Measurements from ENCODE around the gene HOXD9. TPM values are rescaled to one million over a fixed set of nuclear protein-coding genes. Genes with fewer than 3 reads are reported as not detected.

Gene HOXD9
- total RNA-seq, 1 experiment from 2014 or later: not detected

DNA sequence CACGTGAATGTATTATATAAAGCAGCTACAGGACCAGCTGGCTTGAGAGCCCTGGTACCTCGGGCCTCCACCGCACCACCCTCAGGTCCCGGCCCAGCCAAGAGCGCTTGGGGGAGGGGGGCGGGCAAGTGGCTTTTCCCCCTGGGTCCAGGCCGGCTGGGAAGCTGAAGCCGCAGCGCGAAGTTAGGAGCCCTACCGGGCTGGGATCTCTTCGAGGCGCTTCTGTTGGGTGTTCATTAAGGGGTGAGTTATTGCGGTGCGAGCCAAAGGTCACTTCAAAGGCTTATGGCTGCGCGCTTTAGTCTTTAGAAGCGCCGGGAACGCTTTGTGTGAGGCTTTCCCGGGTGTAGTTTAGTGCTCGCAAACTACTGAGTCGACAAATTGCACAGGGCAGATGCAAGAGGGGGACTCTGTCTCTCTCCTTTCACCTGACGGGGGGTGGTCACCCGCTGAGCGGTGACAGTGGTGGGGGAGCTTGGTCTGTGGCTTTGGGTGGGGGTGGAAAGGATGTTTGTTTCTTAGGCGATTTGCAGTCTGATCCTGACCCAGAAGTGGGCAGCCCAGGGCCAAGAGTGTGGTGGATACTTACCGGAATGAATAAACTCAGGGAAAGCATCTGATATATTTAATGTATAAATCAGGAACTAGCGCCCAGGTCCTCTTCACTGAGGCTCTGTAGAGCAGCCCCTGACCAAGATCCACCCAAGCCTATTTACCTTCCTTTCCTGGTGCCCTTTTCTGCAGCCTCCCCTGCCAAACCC, 40.6 kb downstream of the HOXD9 start:
- Histone ChIP-seq H3F3A (ENCODE audit: insufficient read depth, low read depth) (no peaks in the 10 kb centered on the region), H3K27me3 (ENCODE audit: insufficient read depth, low read depth) (peaks cover 87% of the 10 kb centered on the region), H2AFZ (no peak overlapping the region), H3K9me3 (ENCODE audit: insufficient read depth, low read depth) (no peaks in the 10 kb centered on the region), H3K4me1 (replicated peaks; ENCODE audit: insufficient read depth) (no peaks in the 10 kb centered on the region), H3K27ac (no peak overlapping the region), H4K20me1 (ENCODE audit: insufficient read depth) (no peaks in the 10 kb centered on the region), H3K4me3 (no peak overlapping the region), H3K4me2 (no peak overlapping the region), H3K9me2 (ENCODE audit: insufficient read depth) (no peaks in the 10 kb centered on the region), H3K79me2 (ENCODE audit: low read depth) (no peaks in the 10 kb centered on the region), H3K36me3 (ENCODE audit: low read depth) (no peaks in the 10 kb centered on the region)
- ChIA-PET CTCF (interaction anchor here (0.7 kb wide), 1 partner anchor 65 kb away, joined by 3 read pairs; no protein-coding TSS in a partner anchor), POLR2A (ENCODE audit: unreplicated experiment) (no interaction called here)
- intact Hi-C loops (cut with micrococcal nuclease; ENCODE audit: unreplicated experiment): no loop called here
- no peak for DNase-seq
- TF ChIP-seq, protein P1, sequence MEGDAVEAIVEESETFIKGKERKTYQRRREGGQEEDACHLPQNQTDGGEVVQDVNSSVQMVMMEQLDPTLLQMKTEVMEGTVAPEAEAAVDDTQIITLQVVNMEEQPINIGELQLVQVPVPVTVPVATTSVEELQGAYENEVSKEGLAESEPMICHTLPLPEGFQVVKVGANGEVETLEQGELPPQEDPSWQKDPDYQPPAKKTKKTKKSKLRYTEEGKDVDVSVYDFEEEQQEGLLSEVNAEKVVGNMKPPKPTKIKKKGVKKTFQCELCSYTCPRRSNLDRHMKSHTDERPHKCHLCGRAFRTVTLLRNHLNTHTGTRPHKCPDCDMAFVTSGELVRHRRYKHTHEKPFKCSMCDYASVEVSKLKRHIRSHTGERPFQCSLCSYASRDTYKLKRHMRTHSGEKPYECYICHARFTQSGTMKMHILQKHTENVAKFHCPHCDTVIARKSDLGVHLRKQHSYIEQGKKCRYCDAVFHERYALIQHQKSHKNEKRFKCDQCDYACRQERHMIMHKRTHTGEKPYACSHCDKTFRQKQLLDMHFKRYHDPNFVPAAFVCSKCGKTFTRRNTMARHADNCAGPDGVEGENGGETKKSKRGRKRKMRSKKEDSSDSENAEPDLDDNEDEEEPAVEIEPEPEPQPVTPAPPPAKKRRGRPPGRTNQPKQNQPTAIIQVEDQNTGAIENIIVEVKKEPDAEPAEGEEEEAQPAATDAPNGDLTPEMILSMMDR (conservative IDR thresholded peaks at IDR 0.05): no peak
- no peak for TF ChIP-seq EZH2 (IDR thresholded peaks at IDR 0.05; ENCODE audit: low read depth)
- no TSS peak for BruUV-seq (replicated peaks)

DNA sequence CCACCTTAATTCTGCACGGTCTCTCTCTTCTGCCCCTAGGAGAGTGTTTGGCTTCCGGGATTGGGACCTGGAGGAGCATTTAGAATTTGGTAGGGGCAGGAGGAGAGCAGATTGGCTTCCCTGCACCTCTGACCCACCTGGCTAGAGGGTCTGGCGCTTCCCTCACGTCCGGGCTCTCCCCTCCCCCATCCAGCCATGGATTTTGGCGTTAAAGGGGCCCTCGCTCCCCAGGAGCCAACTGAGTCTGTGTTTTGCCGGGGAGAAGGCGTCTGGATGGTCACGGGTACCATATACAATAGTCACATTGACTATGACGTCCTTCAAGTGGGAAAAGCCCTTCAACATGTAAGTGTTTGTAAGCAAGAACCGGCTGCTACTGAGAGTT, 41.1 kb downstream of the HOXD9 start:
- H3F3A ChIP-seq (ENCODE audit: insufficient read depth, low read depth): no peaks in the 10 kb centered on the region
- no peak overlapping the region for H2AFZ ChIP-seq
- ChIA-PET CTCF (no interaction called here), POLR2A (ENCODE audit: unreplicated experiment) (no interaction called here)
- H3K27me3 ChIP-seq (ENCODE audit: insufficient read depth, low read depth): peaks cover 82% of the 10 kb centered on the region
- H4K20me1 ChIP-seq (ENCODE audit: insufficient read depth): no peaks in the 10 kb centered on the region
- H3K9me3 ChIP-seq (ENCODE audit: insufficient read depth, low read depth): no peaks in the 10 kb centered on the region
- BruUV-seq (replicated peaks): no TSS peak
- no peak for DNase-seq
- intact Hi-C loops (cut with micrococcal nuclease; ENCODE audit: unreplicated experiment): no loop called here
- no peaks in the 10 kb centered on the region for H3K36me3 ChIP-seq (ENCODE audit: low read depth)
- no peak overlapping the region for H3K4me3 ChIP-seq
- no peak overlapping the region for H3K4me2 ChIP-seq
- no peaks in the 10 kb centered on the region for H3K79me2 ChIP-seq (ENCODE audit: low read depth)
- H3K4me1 ChIP-seq (replicated peaks; ENCODE audit: insufficient read depth): no peaks in the 10 kb centered on the region
- TF ChIP-seq, protein P1 (conservative IDR thresholded peaks at IDR 0.05): no peak
- no peak for TF ChIP-seq EZH2 (IDR thresholded peaks at IDR 0.05; ENCODE audit: low read depth)
- H3K9me2 ChIP-seq (ENCODE audit: insufficient read depth): no peaks in the 10 kb centered on the region
- H3K27ac ChIP-seq: no peak overlapping the region

DNA sequence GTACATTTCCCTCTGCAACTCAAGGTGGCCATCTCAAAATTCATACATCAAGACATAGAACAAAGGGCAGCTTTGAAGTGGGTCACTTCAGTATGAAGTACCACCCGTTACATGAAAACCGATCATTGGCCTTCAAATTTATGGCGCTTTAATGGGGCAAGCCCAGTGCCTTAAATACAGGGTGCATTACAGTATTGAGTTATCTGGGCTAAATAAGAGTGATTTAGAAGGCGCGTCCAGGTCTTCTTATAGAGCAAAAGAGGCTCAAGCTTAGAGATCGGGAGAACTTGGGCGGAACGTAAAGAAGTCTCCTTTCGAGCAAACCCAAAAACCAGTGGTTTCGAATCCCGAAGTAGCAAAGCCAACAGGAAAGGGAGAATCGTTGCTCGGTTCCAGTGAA, 41.7 kb downstream of the HOXD9 start:
- H3K4me2 ChIP-seq: no peak overlapping the region
- no peak overlapping the region for H3K4me3 ChIP-seq
- ChIA-PET CTCF (no interaction called here), POLR2A (ENCODE audit: unreplicated experiment) (no interaction called here)
- H3K27me3 ChIP-seq (ENCODE audit: insufficient read depth, low read depth): peaks cover 82% of the 10 kb centered on the region
- no peaks in the 10 kb centered on the region for H3K9me3 ChIP-seq (ENCODE audit: insufficient read depth, low read depth)
- H3K36me3 ChIP-seq (ENCODE audit: low read depth): no peaks in the 10 kb centered on the region
- no TSS peak for BruUV-seq (replicated peaks)
- no peaks in the 10 kb centered on the region for H4K20me1 ChIP-seq (ENCODE audit: insufficient read depth)
- no peaks in the 10 kb centered on the region for H3K4me1 ChIP-seq (replicated peaks; ENCODE audit: insufficient read depth)
- no peak overlapping the region for H3K27ac ChIP-seq
- no peaks in the 10 kb centered on the region for H3F3A ChIP-seq (ENCODE audit: insufficient read depth, low read depth)
- H3K79me2 ChIP-seq (ENCODE audit: low read depth): no peaks in the 10 kb centered on the region
- no peak overlapping the region for H2AFZ ChIP-seq
- DNase-seq: no peak
- TF ChIP-seq EZH2 (IDR thresholded peaks at IDR 0.05; ENCODE audit: low read depth): no peak
- no peaks in the 10 kb centered on the region for H3K9me2 ChIP-seq (ENCODE audit: insufficient read depth)
- intact Hi-C loops (cut with micrococcal nuclease; ENCODE audit: unreplicated experiment): no loop called here

Data from PC-9 (cell line).